Activated CD4-positive, alpha-beta T cell treated with anti-CD3 and anti-CD28 coated beads, Interleukin-2, amount 50 U/mL, for 4 hours (primary cell): ENCODE results near the gene ZBTB16.

Experiments
- DNase-seq, 2 experiments: peaks; one replicate each; pipeline ENCODE4 v3.0.0-alpha.2; 2020

ZBTB16 gene

DNA sequence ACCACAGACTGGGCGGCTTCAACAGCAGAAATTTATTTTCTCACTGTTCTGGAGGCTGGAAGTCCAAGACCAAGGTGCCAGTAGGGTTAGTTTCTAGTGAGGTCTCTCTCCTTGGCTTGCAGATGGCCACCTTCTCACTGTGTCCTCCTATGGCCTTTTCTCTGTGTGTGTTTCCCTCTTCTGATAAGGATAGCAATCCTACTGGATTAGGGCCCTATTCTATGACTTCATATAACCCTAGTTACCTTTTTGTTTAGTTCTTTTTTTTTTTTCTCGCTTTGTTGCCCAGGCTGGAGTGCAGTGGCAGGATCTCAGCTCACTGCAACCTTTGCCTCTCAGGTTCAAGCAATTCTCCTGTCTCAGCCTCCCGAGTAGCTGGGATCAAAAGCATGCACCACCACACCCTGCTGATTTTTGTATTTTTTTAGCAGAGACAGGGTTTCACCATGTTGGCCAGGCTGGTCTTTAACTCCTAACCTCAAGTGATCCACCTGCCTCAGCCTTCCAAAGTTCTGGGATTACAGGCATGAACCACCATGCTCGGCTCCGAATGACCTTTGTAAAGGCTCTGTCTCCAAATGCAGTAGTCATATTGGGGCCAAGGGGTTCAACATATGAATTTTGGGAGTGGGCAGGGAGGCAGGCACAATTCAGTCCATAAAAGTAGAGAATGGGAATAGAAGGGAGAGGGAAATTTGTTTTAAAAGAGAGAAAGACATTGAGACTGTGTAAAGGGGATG, 211.2 kb downstream of the ZBTB16 start:
- no peak for DNase-seq

DNA sequence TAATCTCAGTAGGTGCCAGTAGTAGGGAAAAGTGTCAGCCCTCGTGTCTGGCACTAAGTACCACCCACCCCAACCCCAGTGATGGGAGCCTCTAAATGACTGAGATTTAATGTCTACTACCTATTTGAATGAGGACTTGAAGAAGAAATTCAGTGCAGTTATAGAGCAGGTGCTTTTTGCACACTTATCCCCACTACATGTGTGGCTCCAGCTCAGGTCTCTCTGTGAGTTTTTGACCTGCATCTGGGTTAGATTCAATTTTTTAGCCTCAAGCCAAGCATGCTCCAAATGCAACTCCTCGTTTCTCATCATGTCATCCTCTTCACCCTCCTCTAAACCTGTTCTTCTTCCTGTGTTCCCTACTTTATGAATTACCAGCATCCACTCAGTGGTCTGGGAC, 211.8 kb downstream of the ZBTB16 start:
- no peak for DNase-seq

GRCh38 chr11:114272311-114272710, 212.8 kb downstream of the ZBTB16 start:
- no peak for DNase-seq

GRCh38 chr11:114273071-114273470, 213.6 kb downstream of the ZBTB16 start:
- no peak for DNase-seq

DNA sequence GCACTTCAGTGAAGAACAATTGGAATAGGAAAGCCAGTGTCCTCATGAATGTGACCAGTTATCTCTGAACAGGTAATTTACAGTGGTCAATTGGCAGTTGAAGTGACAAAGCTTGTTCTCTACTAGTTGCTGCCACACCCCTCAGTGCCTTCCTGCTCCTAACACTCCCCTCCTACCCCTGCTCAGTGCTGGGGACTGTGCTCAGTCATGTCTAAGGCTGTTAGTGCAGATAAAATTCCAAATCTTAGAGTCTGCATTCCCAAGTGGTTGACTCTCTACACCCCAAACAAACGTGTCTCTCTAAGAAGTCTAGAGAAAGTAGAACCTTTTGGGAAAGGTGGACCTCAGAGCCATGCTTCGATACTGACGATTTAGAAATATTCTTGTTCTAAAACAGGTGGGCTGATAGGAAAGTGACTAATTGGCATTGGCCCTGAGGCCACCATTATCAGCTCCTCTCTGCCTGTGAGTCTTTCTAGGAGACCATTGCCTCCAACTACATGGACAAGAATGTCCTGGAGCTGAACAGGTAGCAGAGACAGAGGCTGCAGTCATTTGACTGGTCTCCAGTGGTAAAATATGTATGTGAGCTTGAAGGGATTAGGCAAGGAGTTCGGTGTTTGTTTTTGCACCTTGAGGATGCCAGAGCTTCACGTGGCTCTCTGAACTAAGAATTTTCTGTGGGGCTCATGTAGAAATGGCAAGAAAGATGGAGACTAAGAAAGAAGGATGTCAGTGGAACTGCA, 214.6 kb downstream of the ZBTB16 start:
- no peak for DNase-seq

DNA sequence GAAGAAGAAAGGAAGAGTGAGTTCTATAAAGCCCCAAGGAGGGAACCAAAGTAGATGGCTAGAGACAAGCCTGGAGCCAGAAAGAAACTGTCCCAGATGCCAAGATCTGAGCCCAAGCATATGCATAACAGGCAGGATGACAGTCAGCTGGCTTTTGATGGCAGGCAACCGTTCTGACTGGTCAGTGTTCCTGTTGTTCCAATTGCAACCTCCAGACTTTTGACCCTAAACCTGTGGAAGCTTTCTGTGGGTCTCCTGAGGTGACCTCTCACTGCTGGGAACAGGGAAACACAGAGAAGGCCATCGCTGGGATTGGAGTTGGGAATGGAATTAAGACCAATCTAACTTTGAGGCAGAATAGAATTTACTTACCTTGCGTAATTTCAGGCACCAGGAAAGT, 215.1 kb downstream of the ZBTB16 start:
- no peak for DNase-seq

- DNase-seq, result no peak
Measured at GRCh38 chr11:114275280-114275679, 215.8 kb downstream of the ZBTB16 start.

DNA sequence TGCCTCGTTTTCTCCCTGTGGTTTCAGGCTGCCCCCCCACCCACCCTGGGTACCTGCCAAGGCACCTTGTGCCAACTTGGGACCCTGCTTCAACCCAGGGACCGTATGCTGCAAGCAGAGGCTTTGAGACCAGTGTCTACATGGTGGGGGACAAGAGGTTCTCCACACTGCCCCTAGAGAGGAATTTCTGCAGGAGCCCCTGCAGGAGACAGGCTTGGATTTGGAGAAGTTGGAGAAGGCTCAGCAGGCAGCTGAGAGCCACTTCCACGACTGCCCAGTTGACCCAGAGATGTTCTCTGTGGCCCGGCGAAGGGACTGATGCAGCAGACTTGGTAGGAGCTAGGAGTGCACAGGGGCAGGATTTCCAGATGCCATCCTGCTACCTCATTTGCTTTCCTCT, 216.6 kb downstream of the ZBTB16 start:
- DNase-seq, result no peak

DNA sequence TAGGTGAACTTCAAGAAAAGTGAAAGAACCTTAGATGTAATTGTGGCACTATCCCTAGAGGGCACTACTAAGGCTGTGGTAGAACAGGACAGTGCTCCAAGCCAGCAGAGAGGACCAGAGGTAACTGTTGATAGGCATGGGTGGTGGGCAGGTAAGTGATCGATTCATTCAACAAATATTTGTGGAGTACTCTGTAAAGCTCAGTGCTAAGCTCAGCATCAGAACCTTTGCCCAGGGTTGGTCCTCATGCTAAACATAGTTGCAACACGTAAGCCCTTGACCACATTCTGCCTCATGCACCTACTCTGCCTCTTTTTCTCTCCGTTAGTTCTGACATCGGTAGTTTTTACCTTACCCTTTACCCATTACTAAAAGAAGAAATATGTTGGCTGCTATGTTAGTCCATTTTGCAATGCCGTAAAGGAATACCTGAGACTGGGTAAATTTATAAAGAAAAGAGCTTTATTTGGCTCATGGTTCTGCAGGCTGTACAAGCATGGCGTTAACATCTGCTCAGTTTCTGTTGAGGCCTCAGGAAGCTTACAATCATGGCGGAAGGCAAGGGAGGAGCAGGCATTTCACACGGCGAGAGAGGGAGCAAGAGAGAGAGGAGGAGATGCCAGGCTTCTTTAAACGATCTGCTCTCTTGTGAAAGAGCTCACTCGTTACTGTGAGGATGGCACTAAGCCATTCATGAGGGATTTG, 218.3 kb downstream of the ZBTB16 start:
- DNase-seq, result no peak

- DNase-seq, result no peak
Measured at GRCh38 chr11:114278342-114279065, 219.0 kb downstream of the ZBTB16 start.

GRCh38 chr11:114279792-114280546, 220.5 kb downstream of the ZBTB16 start:
- DNase-seq, result no peak

DNA sequence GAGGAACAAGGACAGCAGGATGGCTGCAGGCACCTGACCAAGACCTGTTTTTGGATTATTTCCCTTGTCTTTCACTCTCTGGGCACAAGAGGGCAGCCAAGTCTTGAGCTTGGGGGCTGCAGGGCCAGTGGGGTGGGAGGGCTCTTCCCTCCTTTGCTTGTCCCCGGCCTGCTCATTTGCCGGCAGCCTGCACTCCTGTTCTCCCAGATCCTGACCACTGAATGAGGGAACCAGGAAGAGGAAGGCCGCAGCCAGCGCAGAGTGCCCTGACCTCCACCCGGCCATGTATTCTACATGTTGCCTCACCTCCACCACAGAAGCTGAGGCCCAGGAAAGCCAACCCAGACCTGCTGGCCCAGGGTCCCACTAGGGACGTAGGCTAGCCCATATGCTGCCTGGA, 221.2 kb downstream of the ZBTB16 start:
- DNase-seq, result no peak

DNA sequence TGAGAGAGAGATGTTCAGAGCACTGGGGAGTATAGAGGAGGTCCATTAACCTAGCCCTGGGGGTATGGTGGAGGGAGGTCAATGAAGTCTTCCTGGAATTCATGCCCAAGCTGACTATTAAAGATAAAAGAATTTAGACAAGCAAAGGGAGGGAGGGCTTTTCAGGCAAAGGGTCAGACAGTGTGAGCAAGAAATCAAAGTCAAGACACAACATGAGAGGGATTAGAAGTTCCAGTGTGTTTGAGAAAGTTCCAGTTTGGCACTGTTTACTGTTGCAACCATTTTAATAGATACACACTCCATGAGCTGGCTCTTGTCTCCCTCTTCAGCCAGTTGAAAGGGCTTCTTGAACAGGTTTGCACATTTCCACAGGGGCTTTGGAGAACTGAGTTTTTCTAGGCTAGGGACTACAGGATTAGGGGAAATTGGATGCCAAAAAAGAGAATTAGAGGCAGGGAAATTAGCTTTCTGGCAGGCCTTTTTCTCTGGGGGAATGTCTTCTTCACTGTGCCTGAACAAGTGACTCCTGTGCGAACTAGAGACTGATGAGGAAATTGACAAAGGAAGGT, 222.0 kb downstream of the ZBTB16 start:
- no peak for DNase-seq

- no peak for DNase-seq
Measured at GRCh38 chr11:114282488-114282887, 223.0 kb downstream of the ZBTB16 start.

GRCh38 chr11:114283422-114283821, 223.9 kb downstream of the ZBTB16 start:
- DNase-seq, result no peak

- DNase-seq, result no peak
Measured at GRCh38 chr11:114284021-114284420, 224.5 kb downstream of the ZBTB16 start.

- DNase-seq, result no peak
Measured at GRCh38 chr11:114284914-114285313, 225.4 kb downstream of the ZBTB16 start.

DNA sequence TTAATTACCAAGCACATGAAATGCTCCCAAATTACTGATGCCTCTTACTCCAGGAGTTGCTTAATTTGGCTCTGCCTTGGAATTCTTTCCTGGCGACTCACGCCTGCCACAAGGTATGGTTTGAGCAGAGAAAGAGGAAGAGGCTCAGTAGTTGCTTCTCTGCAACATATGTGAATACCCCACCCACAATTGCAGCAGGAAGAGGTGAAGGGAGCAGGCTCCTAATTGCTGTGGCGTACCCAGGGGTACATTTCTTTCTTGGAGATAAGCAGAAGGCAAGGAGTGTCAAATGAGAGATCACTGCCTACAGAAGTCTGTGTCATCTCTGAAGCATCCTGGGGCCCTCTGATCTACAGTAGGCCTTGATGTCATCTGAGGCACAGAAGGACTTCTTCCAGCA, 226.1 kb downstream of the ZBTB16 start:
- DNase-seq, result no peak

GRCh38 chr11:114286229-114286628, 226.7 kb downstream of the ZBTB16 start:
- no peak for DNase-seq

- DNase-seq, result no peak
Measured at GRCh38 chr11:114287154-114287553, 227.6 kb downstream of the ZBTB16 start.

- no peak for DNase-seq
Measured at GRCh38 chr11:114288136-114288535, 228.6 kb downstream of the ZBTB16 start.

DNA sequence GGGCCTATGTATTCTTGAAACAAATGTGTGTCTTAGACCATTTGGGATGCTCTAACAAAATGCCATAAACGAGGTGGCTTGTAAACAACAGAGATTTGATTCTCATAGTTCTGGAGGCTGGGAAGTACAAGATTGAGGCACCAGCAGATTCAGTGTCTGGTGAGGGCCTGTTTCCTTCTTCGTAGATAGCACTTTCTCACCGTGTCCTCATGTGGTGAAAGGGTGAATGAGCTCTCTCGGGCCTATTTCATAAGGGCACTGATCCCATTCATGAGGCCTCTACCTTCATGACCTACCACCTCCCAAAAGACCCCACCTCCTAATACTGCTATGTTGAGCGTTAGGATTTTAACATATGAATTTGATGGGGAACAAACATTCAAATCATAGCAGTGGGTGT, 230.3 kb downstream of the ZBTB16 start:
- DNase-seq, result no peak
